OCI-LY7 (cell line): ENCODE results near the gene NOX4.

Source experiments
- CTCF ChIP-seq: fragments of 200-600 bp; sonication (generic); conservative IDR thresholded peaks from 2 replicates; pipeline ENCODE4 v1.5.1; 2014; ENCODE audit warnings: mild to moderate bottlenecking, antibody characterized with exemption, low read length, moderate library complexity, mixed read lengths
- EZH2phosphoT487 ChIP-seq: fragments of 200-600 bp; sonication (generic); IDR thresholded peaks from 2 replicates; pipeline ENCODE4 v1.6.1; 2018; ENCODE audit warnings: low read depth, borderline replicate concordance, mild to moderate bottlenecking, mixed run types, antibody characterized with exemption, low read length, moderate library complexity, mixed read lengths

- TF ChIP-seq CTCF (no peak), EZH2phosphoT487 (no peak)
Observed at GRCh38 chr11:89456681-89457080, 34.5 kb downstream of the NOX4 start.
